H1 (cell line): ENCODE results near the gene CREBL2. TPM values are rescaled to one million over a fixed set of nuclear protein-coding genes. Genes with fewer than 3 reads are reported as not detected.

Source experiments
- CBX8 ChIP-seq: fragments of 300-800, 300-1000 bp; sonication (generic); IDR thresholded peaks from 2 replicates; pipeline ENCODE4 v1.7.1; 2016; ENCODE audit warnings: low read depth, low read length, borderline replicate concordance
- POLR2A ChIP-seq, 2 experiments: IDR thresholded peaks; 1 replicate in 1 of 2; 2 replicates in 1 of 2; pipeline ENCODE4 v1.6.1; 2011; ENCODE audit warnings: low read depth in 2 of 2, low read length in 2 of 2, mild to moderate bottlenecking in 2 of 2; ENCODE audit errors: control extremely low read depth in 1 of 2
- SAP30 ChIP-seq: fragments of 300-600 bp; sonication (generic); IDR thresholded peaks from 2 replicates; pipeline ENCODE4 v1.7.1; 2012; ENCODE audit warnings: low read length, moderate library complexity, mild to moderate bottlenecking, inconsistent platforms; ENCODE audit not compliant: insufficient read depth, insufficient replicate concordance
- TAF1 ChIP-seq: IDR thresholded peaks from 2 replicates; pipeline ENCODE4 v1.6.1; 2011; ENCODE audit warnings: mild to moderate bottlenecking, low read depth, low read length
- TBP ChIP-seq: IDR thresholded peaks from 2 replicates; pipeline ENCODE4 v1.6.1; 2011; ENCODE audit warnings: low read depth, low read length, improper control_type of control experiment
- polyA plus RNA-seq, 7 experiments: library from polyadenylated mRNA; depleted of rRNA in 3 of 7; stranded (reverse) in 5 of 7; unstranded in 2 of 7; fragments of >200 nt in 5 of 7; fragments of 200-250 nt in 2 of 7; gene quantifications; 1 replicate in 5 of 7; 2 replicates in 1 of 7; 4 replicates in 1 of 7; pipeline versions ENCODE4 v1.2.1 to v1.2.3, GENCODE V29; 2011 to 2013; ENCODE audit warnings: missing spikeins in 2 of 7, mixed read lengths in 2 of 7
- total RNA-seq: library from RNA; stranded (reverse); fragmentation: NEBNext Ultra II Directional; extraction: Animal tissue kit (Norgen Biotek cat#: 25700); gene quantifications from 2 replicates; pipeline ENCODE4 v1.2.1, GENCODE V29; 2021
- TF ChIP-seq, protein P1 (sequence below): IDR thresholded peaks from 2 replicates; pipeline ENCODE4 v1.6.1; 2012; ENCODE audit warnings: low read length, inconsistent platforms

Gene CREBL2
- total and polyA plus RNA-seq, 2 of the 8 experiments (the other 6 are each of a cell fraction or from before 2014, with no cell fraction given), result 9.8 to 18.3 TPM

DNA sequence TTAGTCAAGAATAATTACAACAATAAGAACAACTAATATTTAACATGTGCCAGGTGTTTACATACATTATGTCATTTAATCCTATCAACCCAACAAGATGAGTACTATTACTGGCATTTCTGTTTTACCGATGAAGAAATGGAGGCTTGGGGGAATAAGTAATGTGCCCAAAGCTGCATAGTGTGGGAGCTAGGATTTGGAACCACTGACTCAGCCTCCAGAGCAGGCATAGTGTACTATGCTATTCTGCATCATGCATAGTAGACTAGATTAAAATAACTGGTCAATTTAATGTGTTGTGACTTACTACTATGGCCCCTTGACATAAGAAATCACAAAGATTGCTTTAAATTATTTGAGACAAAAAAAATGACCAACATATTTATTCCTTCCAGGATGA is 74.8 kb downstream of the CREBL2 start (continued):
- TF ChIP-seq, protein P1, sequence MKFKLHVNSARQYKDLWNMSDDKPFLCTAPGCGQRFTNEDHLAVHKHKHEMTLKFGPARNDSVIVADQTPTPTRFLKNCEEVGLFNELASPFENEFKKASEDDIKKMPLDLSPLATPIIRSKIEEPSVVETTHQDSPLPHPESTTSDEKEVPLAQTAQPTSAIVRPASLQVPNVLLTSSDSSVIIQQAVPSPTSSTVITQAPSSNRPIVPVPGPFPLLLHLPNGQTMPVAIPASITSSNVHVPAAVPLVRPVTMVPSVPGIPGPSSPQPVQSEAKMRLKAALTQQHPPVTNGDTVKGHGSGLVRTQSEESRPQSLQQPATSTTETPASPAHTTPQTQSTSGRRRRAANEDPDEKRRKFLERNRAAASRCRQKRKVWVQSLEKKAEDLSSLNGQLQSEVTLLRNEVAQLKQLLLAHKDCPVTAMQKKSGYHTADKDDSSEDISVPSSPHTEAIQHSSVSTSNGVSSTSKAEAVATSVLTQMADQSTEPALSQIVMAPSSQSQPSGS, result no peak
- no peak for TF ChIP-seq CBX8
- no peak for TF ChIP-seq POLR2A (IDR thresholded peaks at IDR 0.05; ENCODE audit: control extremely low read depth in 1 of 2, low read depth in 2 of 2, low read length in 2 of 2)
- no peak for TF ChIP-seq TBP
- no peak for TF ChIP-seq SAP30
- TF ChIP-seq TAF1, result no peak
- TF ChIP-seq, all 59 proteins: peak for 0
